Parathyroid adenoma (tissue), 2 donors: ENCODE measurements around the gene KLHL36.

Source experiments
- H2AFZ ChIP-seq: fragments of 300-600 bp; sonication (generic); one replicate; pipeline ENCODE4 v1.7.0; 2017; ENCODE audit warnings: antibody characterized with exemption, mild to moderate bottlenecking
- H3K27ac ChIP-seq: fragments of 300-600 bp; sonication (generic); one replicate; pipeline ENCODE4 v1.7.0; 2017
- H3K27me3 ChIP-seq: fragments of 300-600 bp; sonication (generic); one replicate; pipeline ENCODE4 v1.7.0; 2017; ENCODE audit warnings: low read length; ENCODE audit not compliant: control insufficient read depth, insufficient read depth
- H3K36me3 ChIP-seq: fragments of 300-600 bp; sonication (generic); one replicate; pipeline ENCODE4 v1.7.0; 2017; ENCODE audit warnings: low read length; ENCODE audit not compliant: control insufficient read depth, insufficient read depth
- H3K4me1 ChIP-seq: fragments of 300-600 bp; sonication (generic); one replicate; pipeline ENCODE4 v1.7.0; 2017; ENCODE audit warnings: control low read depth
- H3K4me2 ChIP-seq: fragments of 300-600 bp; sonication (generic); one replicate; pipeline ENCODE4 v1.7.0; 2017; ENCODE audit warnings: low read length
- H3K4me3 ChIP-seq: fragments of 300-600 bp; sonication (generic); one replicate; pipeline ENCODE4 v1.7.0; 2017; ENCODE audit warnings: low read depth, low read length
- H3K79me2 ChIP-seq: fragments of 300-600 bp; sonication (generic); one replicate; pipeline ENCODE4 v1.7.0; 2017; ENCODE audit warnings: control low read depth
- H3K9ac ChIP-seq: fragments of 300-600 bp; sonication (generic); one replicate; pipeline ENCODE4 v1.7.0; 2017; ENCODE audit warnings: mild to moderate bottlenecking
- H3K9me3 ChIP-seq: fragments of 300-600 bp; sonication (generic); one replicate; pipeline ENCODE4 v1.7.0; 2017; ENCODE audit warnings: low read length; ENCODE audit not compliant: control insufficient read depth
- CTCF ChIP-seq: fragments of 300-600 bp; sonication (generic); IDR thresholded peaks from one replicate; pipeline ENCODE4 v1.7.0; 2017; ENCODE audit warnings: antibody characterized with exemption, mild to moderate bottlenecking
- donor health status: primary hyperparathyroidism.

The KLHL36 gene

GRCh38 chr16:84656649-84657048, 8.3 kb downstream of the KLHL36 start:
- Histone ChIP-seq H3K9me3 (no peaks in the 10 kb centered on the region), H3K36me3 (no peaks in the 10 kb centered on the region), H3K79me2 (peaks cover 13% of the 10 kb centered on the region), H3K4me2 (no peak overlapping the region), H3K9ac (no peak overlapping the region), H2AFZ (no peak overlapping the region), H3K4me3 (no peak overlapping the region), H3K27me3 (no peaks in the 10 kb centered on the region), H3K4me1 (no peaks in the 10 kb centered on the region), H3K27ac (no peak overlapping the region)
- TF ChIP-seq CTCF = no peak

- no peak for TF ChIP-seq CTCF
- no peaks in the 10 kb centered on the region for H3K27me3 ChIP-seq
- no peaks in the 10 kb centered on the region for H3K4me1 ChIP-seq
- H3K36me3 ChIP-seq = no peaks in the 10 kb centered on the region
- no peak overlapping the region for H3K4me2 ChIP-seq
- H3K79me2 ChIP-seq = peaks cover 13% of the 10 kb centered on the region
- H3K4me3 ChIP-seq = no peak overlapping the region
- no peaks in the 10 kb centered on the region for H3K9me3 ChIP-seq
- H2AFZ ChIP-seq = no peak overlapping the region
- H3K27ac ChIP-seq = no peak overlapping the region
- H3K9ac ChIP-seq = no peak overlapping the region
Observed at GRCh38 chr16:84657229-84657837, 9.0 kb downstream of the KLHL36 start.

- Histone ChIP-seq H3K36me3 (no peaks in the 10 kb centered on the region), H3K9me3 (no peaks in the 10 kb centered on the region), H3K4me1 (no peaks in the 10 kb centered on the region), H3K4me2 (no peak overlapping the region), H2AFZ (no peak overlapping the region), H3K9ac (no peak overlapping the region), H3K27me3 (no peaks in the 10 kb centered on the region), H3K79me2 (peaks cover 11% of the 10 kb centered on the region), H3K4me3 (no peak overlapping the region), H3K27ac (no peak overlapping the region)
- no peak for TF ChIP-seq CTCF
Observed at GRCh38 chr16:84658690-84659089, 10.4 kb downstream of the KLHL36 start.

GRCh38 chr16:84659656-84660300, 11.5 kb downstream of the KLHL36 start:
- Histone ChIP-seq H3K9ac (no peak overlapping the region), H3K4me3 (no peak overlapping the region), H3K4me2 (no peak overlapping the region), H3K9me3 (no peaks in the 10 kb centered on the region), H3K27ac (no peak overlapping the region), H3K79me2 (peaks cover 16% of the 10 kb centered on the region), H3K4me1 (no peaks in the 10 kb centered on the region), H3K27me3 (no peaks in the 10 kb centered on the region), H3K36me3 (no peaks in the 10 kb centered on the region), H2AFZ (no peak overlapping the region)
- TF ChIP-seq CTCF = no peak

GRCh38 chr16:84660973-84661372, 12.7 kb downstream of the KLHL36 start:
- H3K9ac ChIP-seq = no peak overlapping the region
- no peaks in the 10 kb centered on the region for H3K9me3 ChIP-seq
- no peak overlapping the region for H2AFZ ChIP-seq
- H3K4me3 ChIP-seq = no peak overlapping the region
- H3K4me2 ChIP-seq = no peak overlapping the region
- no peak for TF ChIP-seq CTCF
- no peaks in the 10 kb centered on the region for H3K4me1 ChIP-seq
- peaks cover 13% of the 10 kb centered on the region for H3K79me2 ChIP-seq
- H3K36me3 ChIP-seq = no peaks in the 10 kb centered on the region
- no peaks in the 10 kb centered on the region for H3K27me3 ChIP-seq
- no peak overlapping the region for H3K27ac ChIP-seq
